HepG2 (cell line): ENCODE data around the gene GNAI2. TPM values are rescaled to one million over a fixed set of nuclear protein-coding genes. Genes with fewer than 3 reads are reported as not detected.

Experiments used
- AHDC1 ChIP-seq: sonication (generic); formaldehyde crosslinking; IDR thresholded peaks from 2 replicates; pipeline ENCODE4 v1.5.1; 2020; ENCODE audit warnings: mild to moderate bottlenecking, missing genetic modification reagents, borderline replicate concordance
- GATA4 ChIP-seq: sonication (generic); IDR thresholded peaks from 2 replicates; pipeline ENCODE4 v1.6.1; 2016; ENCODE audit warnings: antibody characterized with exemption, low read depth, borderline replicate concordance
- HMG20A ChIP-seq: IDR thresholded peaks from 2 replicates; pipeline ENCODE4 v1.6.1; 2016; ENCODE audit warnings: borderline replicate concordance
- HNF1B ChIP-seq: sonication (generic); formaldehyde crosslinking; IDR thresholded peaks from 2 replicates; pipeline ENCODE4 v1.5.1; 2020; ENCODE audit warnings: mild to moderate bottlenecking, moderate library complexity, missing genetic modification reagents
- IKZF5 ChIP-seq: IDR thresholded peaks from 2 replicates; pipeline ENCODE4 v1.6.1; 2018; ENCODE audit warnings: missing genetic modification reagents, mild to moderate bottlenecking, missing compliant biosample characterization
- MED8 ChIP-seq: sonication (generic); formaldehyde crosslinking; IDR thresholded peaks from 2 replicates; pipeline ENCODE4 v1.8.1; 2023; ENCODE audit warnings: mild to moderate bottlenecking, missing genetic modification reagents; ENCODE audit not compliant: insufficient replicate concordance
- POGZ ChIP-seq: sonication (generic); formaldehyde crosslinking; IDR thresholded peaks from 2 replicates; pipeline ENCODE4 v1.4.0; 2020; ENCODE audit warnings: mild to moderate bottlenecking, missing genetic modification reagents
- TAF1 ChIP-seq: sonication (generic); formaldehyde crosslinking; IDR thresholded peaks from 2 replicates; pipeline ENCODE4 v1.4.0; 2020; ENCODE audit warnings: missing genetic modification reagents
- ZBTB26 ChIP-seq: IDR thresholded peaks from 2 replicates; pipeline ENCODE4 v1.6.1; 2016; ENCODE audit warnings: missing compliant biosample characterization, missing genetic modification reagents, borderline replicate concordance
- ZMYM4 ChIP-seq: sonication (generic); formaldehyde crosslinking; IDR thresholded peaks from 2 replicates; pipeline ENCODE4 v1.8.1; 2023; ENCODE audit warnings: mild to moderate bottlenecking, missing genetic modification reagents
- ZNF296 ChIP-seq: sonication (generic); formaldehyde crosslinking; conservative IDR thresholded peaks from 2 replicates; pipeline ENCODE4 v1.5.0; 2020; ENCODE audit warnings: mild to moderate bottlenecking, missing genetic modification reagents
- ZNF317 ChIP-seq: sonication (generic); formaldehyde crosslinking; IDR thresholded peaks from 2 replicates; pipeline ENCODE4 v1.5.0; 2020; ENCODE audit warnings: mild to moderate bottlenecking, missing genetic modification reagents
- ZNF350 ChIP-seq: sonication (generic); formaldehyde crosslinking; IDR thresholded peaks from 2 replicates; pipeline ENCODE4 v1.4.0; 2020; ENCODE audit warnings: mild to moderate bottlenecking, low read depth, missing genetic modification reagents, borderline replicate concordance
- ZNF512 ChIP-seq: sonication (generic); formaldehyde crosslinking; IDR thresholded peaks from 2 replicates; pipeline ENCODE4 v1.4.0; 2020; ENCODE audit warnings: mild to moderate bottlenecking, missing genetic modification reagents
- ZNF615 ChIP-seq: sonication (generic); formaldehyde crosslinking; IDR thresholded peaks from 2 replicates; pipeline ENCODE4 v1.5.0; 2020; ENCODE audit warnings: mild to moderate bottlenecking, missing genetic modification reagents, borderline replicate concordance
- ZNF678 ChIP-seq: sonication (generic); formaldehyde crosslinking; IDR thresholded peaks from 2 replicates; pipeline ENCODE4 v1.4.0; 2020; ENCODE audit warnings: mild to moderate bottlenecking, missing genetic modification reagents
- polyA plus RNA-seq, 8 experiments: library from polyadenylated mRNA; depleted of rRNA in 3 of 8; stranded (reverse) in 7 of 8; unstranded in 1 of 8; fragments of >200 nt; fragmentation: Illumina TruSeq in 4 of 8; extraction: Trizol in 4 of 8; gene quantifications; 2 replicates each; pipeline versions ENCODE4 v1.2.1 to v1.2.3, GENCODE V29; 2011 to 2016; ENCODE audit warnings: low read depth in 4 of 8, missing spikeins in 1 of 8, mixed read lengths in 1 of 8; ENCODE audit not compliant: insufficient read depth in 1 of 8
- total RNA-seq, 5 experiments: library from RNA; depleted of rRNA; stranded (reverse); fragments of >200 nt; fragmentation: Illumina TruSeq; extraction: Trizol; gene quantifications; 2 replicates each; pipeline ENCODE4 v1.2.3, GENCODE V29; 2016; ENCODE audit warnings: low read depth in 1 of 5

The GNAI2 gene
- total and polyA plus RNA-seq, 2 of the 13 experiments (the other 11 are each of a cell fraction or from before 2014, with no cell fraction given): 51.1 to 66.2 TPM

GRCh38 chr3:50195501-50196252 lies 40.3 kb upstream of the GNAI2 start (continued):
- TF ChIP-seq AHDC1 (CRISPR knock-in tag) (peak; percentile 77; the same call in 1 of the 2 replicates), ZNF296 (CRISPR knock-in tag) (peak; percentile 91), ZNF615 (no peak), TAF1 (CRISPR knock-in tag) (peak; percentile 65; the same call in 1 of the 2 replicates), HNF1B (peak; percentile 62; the same call in 1 of the 2 replicates), ZNF512 (CRISPR knock-in tag) (no peak), ZMYM4 (CRISPR knock-in tag) (peak; percentile 35; the same call in 1 of the 2 replicates), ZNF350 (CRISPR knock-in tag) (peak; percentile 92; the same call in 1 of the 2 replicates), HMG20A (peak; percentile 37; the same call in 1 of the 2 replicates), POGZ (peak; percentile 51), ZBTB26 (CRISPR knock-in tag) (peak; percentile 19; the same call in 1 of the 2 replicates), ZNF678 (CRISPR knock-in tag) (0 out of 2 replicates have a peak, but pooled peaks have one; percentile 66), MED8 (CRISPR knock-in tag) (peak; percentile 82), IKZF5 (CRISPR knock-in tag) (peak; percentile 82), GATA4 (no peak; the same call in 1 of the 2 replicates), ZNF317 (CRISPR knock-in tag) (peak; percentile 47; the same call in 1 of the 2 replicates)
